Erythroblast (primary cell): Measurements from ENCODE around the gene NBEA.

ENCODE experiments used
- GATA1 ChIP-seq: IDR thresholded peaks from 2 replicates; pipeline ENCODE4 v1.6.1; 2011; ENCODE audit warnings: low read depth, mild to moderate bottlenecking, control low read depth, low read length, moderate library complexity
- POLR2A ChIP-seq: IDR thresholded peaks from 2 replicates; pipeline ENCODE4 v1.6.1; 2011; ENCODE audit warnings: mild to moderate bottlenecking, low read length

- TF ChIP-seq POLR2A (no peak), GATA1 (no peak)
Measured at GRCh38 chr13:35346494-35346893, 404.4 kb downstream of the NBEA start.
